AG09319 (cell line): ENCODE results near the gene MCRS1.

ENCODE experiments used
- DNase-seq: peaks from one replicate; pipeline ENCODE4 v3.0.0-alpha.2; 2010; ENCODE audit warnings: low read depth; ENCODE audit errors: extremely low read depth
- CTCF ChIP-seq: IDR thresholded peaks from 2 replicates; pipeline ENCODE4 v1.5.1; 2011; ENCODE audit warnings: low read depth, mild to moderate bottlenecking, inconsistent platforms, low read length, moderate library complexity

Gene MCRS1

GRCh38 chr12:49585477-49586459, 17.8 kb upstream of the MCRS1 start:
- DNase-seq: no peak
- TF ChIP-seq CTCF: no peak

- DNase-seq: no peak
- no peak for TF ChIP-seq CTCF
Observed at GRCh38 chr12:49584591-49584990, 16.6 kb upstream of the MCRS1 start.

GRCh38 chr12:49583366-49584094, 15.6 kb upstream of the MCRS1 start:
- no peak for DNase-seq
- TF ChIP-seq CTCF: no peak

GRCh38 chr12:49582850-49583249, 14.9 kb upstream of the MCRS1 start:
- no peak for DNase-seq
- TF ChIP-seq CTCF: no peak

GRCh38 chr12:49582201-49582600, 14.3 kb upstream of the MCRS1 start:
- TF ChIP-seq CTCF: no peak
- no peak for DNase-seq

- DNase-seq: peak; percentile 27
- peak; percentile 91 for TF ChIP-seq CTCF
Observed at GRCh38 chr12:49580572-49581535, 12.9 kb upstream of the MCRS1 start.
